GM18498 (cell line): ENCODE results near the gene PLCB4.
"Not testable (repeated sequence)": the region's sequence is repeated elsewhere in the genome, so short reads cannot be mapped to it uniquely, and the experiment has no call there.

Experiments
- ATAC-seq: cut with Tn5 transposase; IDR thresholded peaks from one replicate; pipeline ENCODE4 v1.9.1; 2021; ENCODE audit warnings: mild to moderate bottlenecking, moderate library complexity; ENCODE audit not compliant: unreplicated experiment

The PLCB4 gene

DNA sequence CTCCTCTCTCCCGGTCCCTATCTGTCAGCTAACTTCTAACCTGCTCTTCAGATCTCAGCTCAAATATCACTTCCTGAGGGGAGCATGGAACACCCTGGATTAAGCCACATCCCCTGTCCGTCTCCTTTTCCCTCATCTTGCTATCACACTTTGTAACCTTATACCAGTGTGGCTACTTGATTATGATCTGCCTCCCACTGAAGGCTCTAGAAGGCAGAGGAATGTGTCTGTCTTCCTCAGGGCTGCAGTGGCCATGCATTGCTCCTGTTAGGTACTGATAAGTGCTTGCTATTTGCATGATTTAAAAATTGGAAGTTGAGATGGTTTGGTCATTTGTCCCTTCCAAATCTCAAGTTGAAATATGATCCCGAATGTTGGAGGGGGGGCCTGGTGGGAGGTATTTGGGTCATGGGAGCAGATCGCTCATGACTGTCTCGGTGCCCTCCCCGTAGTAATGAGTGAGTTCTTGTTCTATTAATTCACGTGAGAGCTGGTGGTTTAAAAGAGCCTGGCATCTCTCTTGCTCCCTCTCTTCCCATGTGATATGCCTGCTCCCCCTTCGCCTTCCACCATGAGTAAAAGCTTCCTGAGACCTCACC, 71.4 kb downstream of the PLCB4 start:
- ATAC-seq = no peak

DNA sequence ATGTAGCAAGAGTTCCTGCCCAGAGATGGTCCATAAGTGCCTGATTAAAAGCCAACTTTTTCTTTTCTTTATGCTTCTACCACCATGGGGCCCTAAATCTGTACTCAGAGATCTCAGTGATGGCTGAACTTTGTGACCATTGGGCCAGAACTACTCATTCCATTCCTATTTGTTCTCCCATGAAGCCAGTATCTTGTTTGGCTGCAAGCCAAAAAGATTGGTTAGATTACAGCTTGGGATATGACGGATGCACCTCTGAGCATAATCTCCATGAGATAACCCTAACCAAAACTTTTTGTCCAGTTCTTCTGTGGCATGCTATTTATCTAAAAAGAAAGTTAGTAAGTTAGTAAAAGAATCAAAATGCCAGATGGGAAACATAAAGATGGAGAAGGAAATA, 72.2 kb downstream of the PLCB4 start:
- no peak for ATAC-seq

DNA sequence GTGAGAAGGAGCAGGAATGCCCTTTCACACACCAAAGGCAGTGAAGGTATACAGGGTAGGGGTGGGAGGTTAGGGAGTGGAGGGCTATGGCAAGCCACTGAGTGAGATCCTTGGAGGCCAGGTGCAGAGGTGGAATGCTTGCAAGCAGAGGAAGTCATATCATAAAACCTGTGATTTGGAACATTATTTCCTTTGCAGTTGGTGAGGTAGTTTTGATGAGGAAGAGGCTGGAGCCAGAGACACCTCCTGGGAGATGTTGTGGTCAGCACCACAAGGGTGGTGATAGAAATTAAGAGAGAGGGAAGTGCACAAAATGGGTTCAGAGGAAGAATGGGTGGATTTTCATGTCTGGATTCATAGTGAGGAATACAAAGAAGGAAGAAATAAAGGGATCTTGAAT, 73.0 kb downstream of the PLCB4 start:
- no peak for ATAC-seq

DNA sequence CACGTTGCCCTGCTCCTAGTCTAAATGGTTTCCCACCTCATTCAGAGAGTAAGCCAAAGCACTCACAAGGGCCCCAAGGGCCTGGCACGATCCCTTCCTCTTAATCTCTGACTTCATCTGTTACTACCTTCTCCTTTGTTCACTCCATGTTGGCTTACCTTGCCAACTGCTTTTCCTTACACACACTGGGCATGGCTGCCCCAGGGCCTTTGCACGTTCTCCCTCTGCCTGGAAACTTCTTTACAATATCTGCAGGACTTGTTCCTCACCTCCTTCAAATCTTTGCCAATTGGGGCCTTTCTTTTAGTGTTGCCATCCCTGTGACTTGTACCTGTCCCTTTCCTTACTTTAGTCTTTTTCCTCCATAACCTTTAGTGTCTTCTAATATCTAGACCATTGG, 73.9 kb downstream of the PLCB4 start:
- ATAC-seq = no peak

DNA sequence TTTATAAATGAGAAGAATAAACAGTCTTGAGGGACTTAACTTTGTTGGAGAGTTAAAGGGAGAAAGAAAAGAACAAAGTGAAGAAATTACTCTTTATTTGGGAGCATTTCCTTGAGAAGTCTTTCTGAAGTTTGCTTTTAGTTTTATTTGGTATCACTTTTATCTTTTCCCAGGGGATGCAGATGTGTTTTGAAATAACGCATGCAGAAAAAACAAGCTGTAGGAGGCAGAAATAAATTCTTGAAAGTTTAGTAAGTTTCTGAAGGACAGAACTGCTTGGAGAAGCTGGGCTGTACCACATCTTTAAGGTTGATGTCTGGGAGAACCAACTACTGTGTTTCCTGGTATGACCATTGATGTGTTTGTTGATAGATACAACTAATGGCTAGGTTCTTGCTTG, 75.0 kb downstream of the PLCB4 start:
- no peak for ATAC-seq

DNA sequence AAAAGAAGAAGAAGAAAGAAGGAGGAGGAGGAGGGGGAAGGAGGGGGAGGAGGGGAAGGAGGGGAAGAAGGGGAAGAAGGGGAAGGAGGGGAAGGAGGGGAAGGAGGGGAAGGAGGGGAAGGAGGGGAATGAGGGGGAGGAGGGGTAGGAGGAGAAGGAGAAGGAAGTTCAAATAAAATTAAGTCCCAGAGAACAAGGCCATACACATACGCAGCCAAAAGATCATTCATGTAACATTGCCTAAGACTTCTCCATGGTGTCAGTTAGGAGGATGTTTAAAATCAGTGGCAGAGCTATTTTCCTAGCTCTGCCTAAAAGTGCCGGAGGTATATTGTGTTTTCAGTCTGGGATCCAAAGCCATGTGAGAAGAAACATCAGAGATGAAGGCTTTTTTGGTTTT, 75.8 kb downstream of the PLCB4 start:
- ATAC-seq = no peak

DNA sequence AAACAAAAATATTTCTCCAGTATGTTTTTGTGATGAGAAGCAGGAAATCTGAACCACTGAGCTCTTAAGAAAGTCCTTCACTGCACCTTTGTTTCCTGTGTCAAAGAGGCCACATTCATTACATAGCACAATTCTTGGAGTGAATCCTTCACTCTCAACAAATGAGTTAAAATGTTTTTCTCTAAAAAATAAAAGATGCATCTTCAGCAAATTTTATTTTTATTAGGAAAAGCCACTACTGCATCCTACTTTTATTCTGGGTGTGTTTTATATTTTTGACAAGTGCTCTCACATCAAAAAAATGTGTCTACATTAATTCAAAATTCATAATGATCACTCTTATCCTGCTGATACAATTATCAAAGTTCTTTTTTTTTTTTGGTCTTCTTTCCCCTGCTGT, 76.3 kb downstream of the PLCB4 start:
- ATAC-seq = no peak

DNA sequence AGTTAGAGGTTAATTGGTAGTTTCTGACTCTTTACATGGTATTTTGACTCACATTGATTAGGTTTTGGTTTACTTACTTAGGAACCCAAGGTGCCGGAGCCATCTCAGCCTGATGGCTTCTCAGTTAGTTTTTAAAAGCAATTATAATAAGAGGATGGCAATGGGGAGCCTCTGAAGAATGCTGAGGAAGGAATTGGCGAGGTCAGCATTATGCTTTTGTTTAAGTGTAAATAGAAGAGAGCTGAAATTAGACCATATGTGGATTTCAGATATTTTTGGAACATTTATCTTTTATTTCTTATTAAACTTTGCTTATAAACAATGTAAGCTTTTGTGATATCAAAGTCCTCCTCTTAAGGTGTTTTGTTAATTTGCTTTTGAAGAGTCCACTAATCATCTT, 77.8 kb downstream of the PLCB4 start:
- ATAC-seq = no peak

DNA sequence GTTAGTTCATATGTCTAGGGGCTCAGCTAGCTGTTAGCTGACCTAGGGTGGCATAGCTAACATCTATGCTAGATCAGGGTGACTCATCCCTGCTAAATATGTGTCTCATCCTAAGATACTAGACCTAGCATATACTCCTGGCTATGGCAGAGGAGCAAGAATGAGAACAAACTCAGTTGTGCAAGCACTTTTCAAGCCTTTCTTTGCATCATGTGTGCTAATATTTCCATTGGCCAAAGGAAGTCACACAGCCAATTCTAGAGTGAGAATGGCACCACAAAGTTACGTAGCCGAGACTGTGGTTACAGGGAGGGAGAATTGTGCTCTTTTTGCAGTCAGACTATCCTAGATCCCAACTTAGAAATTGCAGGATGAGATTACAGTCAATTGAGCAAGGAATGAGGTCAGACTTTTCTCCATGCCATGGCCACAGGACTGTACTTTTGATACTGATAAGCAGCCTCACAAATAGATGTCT, 78.7 kb downstream of the PLCB4 start:
- ATAC-seq = no peak

DNA sequence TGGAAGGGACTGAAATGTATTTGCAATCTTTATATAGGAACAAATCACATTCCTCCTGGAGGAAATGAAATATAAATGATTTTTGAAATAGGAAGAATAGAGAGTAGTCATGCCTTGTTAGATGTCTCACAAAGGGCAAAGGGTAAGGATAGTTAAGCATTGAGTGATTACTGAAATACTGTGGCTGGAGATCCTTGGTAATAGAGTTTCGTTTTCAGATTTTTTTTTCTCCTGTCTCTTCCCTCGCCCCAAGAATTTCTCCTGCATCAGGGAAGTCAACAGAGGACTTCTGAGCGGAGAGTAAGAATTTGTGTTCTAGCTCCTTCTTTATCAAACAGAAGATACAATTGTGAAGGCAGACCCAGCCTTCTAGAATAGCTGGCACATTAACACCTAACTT, 79.4 kb downstream of the PLCB4 start:
- ATAC-seq = no peak

DNA sequence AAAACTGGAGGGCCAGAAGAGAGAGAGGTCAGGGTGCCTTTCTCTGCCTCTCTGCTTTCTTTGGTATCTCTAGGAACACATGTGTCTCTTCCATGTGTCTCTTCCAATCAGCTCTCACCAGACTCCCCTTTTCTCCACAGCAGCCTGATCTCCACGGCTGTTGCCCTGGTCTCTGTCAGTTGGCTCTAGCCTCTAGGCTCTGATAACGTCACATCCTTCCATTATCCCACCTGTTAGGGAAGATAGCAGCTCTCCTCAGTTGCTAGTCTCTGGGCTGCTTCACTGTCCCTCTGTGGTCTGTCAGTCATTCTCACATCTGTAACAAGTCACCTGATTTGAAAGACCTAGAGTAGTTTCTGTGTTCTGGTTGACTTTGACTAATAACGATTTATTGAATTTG, 80.2 kb downstream of the PLCB4 start:
- no peak for ATAC-seq

DNA sequence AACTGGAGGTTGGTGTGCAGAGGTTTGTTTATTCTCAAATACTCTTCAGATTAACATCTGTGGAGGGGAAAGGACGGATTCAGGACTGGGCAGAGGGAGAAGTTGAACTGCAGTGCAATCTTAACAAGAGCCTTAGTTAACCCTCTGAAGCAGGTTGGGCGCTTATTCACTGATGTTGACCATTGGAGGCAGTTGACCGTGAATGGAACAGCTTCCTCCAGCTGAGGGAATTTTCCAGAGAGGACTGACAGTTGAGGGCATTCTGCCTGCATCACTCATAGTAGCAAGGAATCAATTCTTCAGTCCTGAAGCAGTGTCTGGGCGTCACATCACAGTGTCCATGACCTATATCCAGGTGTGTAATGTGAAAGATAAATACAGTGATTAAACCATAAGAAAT, 80.9 kb downstream of the PLCB4 start:
- ATAC-seq = no peak

DNA sequence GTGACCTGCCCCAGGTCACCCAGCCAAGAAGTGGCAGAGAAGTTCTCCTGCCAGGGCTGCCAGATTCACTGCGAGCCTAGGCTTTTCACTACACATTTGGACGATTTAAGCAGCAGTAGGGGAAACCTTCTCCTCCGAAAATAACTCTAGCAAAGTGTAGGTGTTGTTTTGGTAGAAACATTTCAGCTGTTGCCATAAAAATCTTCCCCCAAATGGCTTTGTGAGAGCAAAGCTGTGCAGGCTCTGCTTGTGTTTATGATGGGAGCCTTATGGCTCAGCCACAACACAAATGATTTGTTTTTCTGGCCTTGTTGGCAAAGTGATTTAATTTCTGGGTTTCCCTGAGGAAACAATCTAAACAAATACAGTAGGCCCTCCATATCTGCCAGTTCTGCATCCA, 81.8 kb downstream of the PLCB4 start:
- ATAC-seq = no peak

DNA sequence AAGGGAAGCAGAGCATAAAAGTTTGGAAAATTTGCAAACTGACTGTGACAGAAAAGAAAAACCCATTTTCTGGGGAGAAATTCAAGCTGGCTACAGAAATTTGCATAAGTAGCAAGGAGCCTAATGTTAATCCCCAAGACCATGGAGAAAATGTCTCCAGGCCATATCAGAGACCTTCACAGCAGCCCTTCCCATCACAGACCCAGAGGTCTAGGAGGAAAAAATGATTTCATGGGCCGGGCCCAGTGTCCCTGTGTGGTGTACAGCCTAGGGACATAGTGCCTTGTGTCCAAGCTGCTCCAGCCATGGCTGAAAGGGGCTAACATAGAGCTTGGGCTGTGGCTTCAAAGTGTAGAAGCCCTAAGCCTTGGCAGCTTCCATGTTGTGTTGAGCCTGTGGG, 83.3 kb downstream of the PLCB4 start:
- not testable (repeated sequence) for ATAC-seq

DNA sequence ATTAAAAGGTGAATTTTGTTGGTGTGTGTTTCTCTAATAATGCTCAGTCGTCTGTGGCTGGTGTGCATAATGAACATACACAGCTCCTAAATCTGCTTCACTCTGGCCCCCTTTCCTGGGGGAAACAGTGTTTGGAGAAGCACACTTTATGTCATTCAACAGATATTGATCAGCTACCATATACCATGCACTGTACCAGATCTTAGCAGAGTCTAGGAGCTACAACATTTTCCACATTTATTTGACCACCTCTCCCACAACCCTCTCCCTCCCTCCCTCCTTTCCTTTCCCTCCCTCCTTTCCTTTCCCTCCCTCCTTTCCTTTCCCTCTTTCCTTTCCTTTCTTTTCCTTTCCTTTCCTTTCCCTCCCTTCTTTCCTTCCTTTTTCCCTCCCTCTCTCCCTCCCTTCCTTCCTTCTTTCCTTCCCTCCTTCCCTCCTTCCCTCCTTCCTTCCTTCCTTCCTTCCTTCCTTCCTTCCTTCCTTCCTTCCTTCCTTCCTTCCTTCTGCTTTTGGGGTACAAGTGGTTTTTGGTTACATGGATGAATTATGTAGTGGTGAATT, 85.7 kb downstream of the PLCB4 start:
- ATAC-seq = no peak

DNA sequence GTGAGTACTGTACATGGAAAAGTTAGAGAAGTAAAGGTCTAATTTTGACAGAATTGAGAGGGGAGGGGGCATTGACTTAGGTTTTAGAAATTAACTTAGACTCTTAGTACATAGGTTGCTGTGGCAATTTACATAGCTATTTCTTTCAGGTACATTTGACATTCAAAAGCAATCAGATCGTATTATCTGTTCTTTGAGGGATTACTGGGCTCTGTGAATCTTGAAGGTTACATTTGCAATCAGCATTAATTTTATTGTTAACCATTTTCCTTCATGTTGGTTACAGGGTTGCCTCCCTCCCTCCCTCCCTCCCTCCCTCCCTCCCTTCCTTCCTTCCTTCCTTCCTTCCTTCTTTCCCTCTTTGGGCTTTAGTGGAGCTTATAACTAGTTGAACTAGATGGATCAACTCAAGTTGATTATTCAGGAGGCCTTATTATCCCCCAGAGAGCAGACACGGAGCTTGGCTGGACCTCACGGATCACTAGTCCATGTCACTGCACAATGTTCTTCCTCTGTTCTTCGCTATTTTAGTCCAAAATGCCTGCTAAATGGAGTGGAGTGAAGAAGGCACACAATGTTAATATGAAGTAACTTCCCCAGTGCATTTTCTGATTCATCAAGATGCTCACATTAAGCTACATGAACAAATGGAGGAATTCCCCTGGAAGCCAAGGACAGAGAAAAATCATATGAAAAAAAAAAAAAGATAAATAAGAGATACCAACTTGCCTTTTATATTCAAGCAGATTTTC, 87.8 kb downstream of the PLCB4 start:
- ATAC-seq = no peak

DNA sequence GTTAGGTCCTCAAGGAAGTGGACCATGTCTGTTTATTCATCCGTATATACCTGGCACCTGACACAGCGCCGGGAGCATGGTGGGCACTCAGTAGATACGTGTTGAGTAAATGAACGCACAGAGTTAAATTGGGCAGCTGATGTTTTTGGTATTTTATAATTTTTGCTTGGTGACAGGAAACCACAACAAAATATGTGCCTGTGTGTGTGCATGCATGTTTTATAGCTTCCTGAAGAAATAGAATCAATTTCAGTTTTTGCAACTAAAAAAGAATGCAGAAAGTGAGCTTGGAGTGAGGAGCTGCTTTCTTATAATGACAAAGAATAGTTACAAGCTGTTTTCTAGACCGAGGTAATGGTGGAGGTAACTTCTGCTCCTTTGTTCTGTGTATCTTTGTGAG, 91.4 kb downstream of the PLCB4 start:
- ATAC-seq = no peak

DNA sequence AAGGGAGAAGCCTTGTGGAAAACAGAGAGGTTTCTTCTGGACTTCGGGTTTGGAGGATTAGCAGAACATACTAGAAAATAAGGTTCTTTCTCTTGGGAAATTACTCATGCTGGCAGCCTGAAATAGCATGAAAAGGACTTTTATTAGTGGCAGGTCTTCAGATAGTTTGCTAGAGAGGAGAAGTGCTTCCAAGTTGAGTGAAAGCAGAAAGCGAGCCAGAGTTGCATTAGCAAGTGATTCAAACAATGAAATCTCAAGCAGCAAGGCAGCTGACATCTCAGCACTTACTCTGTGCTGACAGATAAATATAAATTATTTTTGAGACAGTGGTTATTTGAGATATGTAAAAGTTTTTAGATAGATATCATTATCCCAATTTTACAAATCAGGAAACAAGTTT, 91.9 kb downstream of the PLCB4 start:
- no peak for ATAC-seq

DNA sequence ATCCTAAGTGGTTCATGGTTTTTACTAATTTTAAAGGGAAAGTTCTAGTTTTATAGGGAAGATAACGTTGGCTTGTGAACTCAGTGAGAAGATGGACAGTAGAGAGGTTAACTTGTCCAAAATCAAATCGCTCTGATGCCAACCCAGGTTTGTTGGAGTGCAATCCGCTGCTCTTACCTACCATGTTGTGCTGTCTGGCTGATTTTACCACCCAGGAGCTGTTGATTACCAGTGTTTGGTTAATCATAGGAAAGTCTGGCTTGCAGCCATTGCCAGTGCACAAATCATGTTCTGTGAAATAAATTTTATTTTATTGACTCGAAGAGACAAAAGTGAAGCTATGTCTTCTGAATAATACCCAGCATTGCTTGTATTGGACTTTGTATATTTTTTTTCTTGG, 92.4 kb downstream of the PLCB4 start:
- no peak for ATAC-seq

DNA sequence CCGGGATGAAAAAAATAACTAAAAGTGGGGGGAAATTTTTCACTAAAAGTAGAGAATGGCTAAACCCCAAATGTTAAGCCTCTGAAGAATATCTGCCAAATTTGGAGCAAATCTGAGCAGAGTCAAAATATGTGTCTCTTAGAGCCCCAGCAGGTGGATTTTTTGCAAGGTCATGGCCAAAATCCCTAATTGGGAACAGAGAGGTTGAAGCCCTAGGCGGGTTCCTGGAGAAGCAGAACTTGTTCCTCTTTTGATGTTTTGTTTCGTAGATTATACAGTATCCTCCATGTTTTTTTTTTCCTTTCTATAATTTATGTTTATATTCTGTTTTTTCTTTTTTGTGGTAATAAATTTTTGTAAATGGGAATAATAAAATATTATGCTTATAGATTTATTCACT, 94.4 kb downstream of the PLCB4 start:
- ATAC-seq = no peak

DNA sequence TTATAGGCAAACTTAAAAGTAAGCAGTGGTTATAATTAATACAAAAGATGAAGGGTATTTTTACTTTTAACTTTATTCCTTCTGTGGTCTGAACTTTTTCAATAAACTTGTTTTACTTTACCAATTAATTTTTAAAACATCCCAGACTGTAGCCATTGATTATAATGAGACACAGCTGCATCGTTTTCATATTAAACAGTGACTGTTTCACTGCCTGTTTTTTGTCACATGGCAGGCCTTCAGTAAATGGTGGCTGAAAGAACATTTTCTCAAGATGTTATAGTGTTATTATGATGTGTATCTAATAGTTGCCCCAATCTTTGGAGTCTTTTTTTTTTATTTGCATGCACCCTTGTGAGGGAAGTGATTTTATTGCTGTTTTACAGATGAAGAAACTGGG, 95.1 kb downstream of the PLCB4 start:
- ATAC-seq = no peak

DNA sequence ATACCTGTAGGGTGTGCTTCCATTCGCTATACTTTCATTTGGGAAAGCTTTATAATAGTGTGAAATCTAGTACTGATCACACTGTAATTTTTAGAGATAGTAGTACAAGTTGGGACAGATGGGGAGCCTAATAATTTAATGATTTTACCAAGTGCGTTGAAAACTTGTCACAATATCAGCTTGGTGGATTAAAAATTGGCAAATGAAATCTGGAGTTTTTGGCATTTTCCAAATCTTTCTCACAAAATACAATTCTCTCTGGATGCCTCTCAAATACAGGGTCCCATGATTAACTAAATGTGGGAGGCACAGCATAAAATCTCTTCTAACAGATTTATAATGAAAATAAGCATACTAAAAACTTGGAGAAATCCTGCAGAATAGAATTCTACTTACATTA, 96.4 kb downstream of the PLCB4 start:
- no peak for ATAC-seq
